ENCODE results near the gene KIFC1.
A peak's percentile ranks its signal among the peaks of the same experiment; 100 is the strongest.

KIFC1 gene

DNA sequence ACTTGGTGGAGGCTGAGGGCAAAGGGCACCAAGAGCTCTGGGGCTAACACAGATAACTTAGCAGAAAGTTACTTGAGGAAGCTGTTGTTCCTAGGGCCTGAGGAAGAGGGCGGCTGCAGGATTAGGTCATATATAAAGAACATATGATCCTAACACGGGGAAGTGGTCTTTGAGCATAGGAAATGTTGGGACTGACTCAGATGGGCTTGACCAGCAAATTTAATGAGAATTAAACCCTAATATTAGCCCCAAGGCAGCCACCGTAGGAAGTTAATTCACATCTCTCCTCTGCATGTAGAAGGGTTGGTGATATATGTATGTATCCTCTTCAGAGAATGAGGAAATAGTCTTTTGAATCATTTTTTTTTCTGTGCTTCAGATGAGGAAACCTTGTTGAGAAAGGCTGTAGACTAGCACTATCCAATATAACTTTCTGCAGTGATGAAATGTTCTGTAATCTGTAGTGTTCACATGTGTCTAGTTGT is 53.5 kb downstream of the KIFC1 start:
- DNase-seq, result no peak

DNA sequence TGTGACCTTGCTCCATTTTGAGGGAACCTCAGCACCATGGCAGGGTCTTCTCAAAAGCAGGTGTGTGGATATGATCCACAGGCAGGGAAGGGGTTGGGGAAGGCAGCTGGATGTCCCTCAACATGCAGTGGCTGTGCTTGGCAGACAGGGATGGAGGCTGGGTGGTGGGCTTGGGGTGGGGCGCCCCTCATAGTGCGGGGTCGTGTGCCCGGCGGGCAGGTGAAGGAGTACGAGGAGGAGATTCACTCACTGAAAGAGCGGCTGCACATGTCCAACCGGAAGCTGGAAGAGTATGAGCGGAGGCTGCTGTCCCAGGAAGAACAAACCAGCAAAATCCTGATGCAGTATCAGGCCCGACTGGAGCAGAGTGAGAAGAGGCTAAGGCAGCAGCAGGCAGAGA is 54.7 kb downstream of the KIFC1 start:
- DNase-seq, result no peak

DNA sequence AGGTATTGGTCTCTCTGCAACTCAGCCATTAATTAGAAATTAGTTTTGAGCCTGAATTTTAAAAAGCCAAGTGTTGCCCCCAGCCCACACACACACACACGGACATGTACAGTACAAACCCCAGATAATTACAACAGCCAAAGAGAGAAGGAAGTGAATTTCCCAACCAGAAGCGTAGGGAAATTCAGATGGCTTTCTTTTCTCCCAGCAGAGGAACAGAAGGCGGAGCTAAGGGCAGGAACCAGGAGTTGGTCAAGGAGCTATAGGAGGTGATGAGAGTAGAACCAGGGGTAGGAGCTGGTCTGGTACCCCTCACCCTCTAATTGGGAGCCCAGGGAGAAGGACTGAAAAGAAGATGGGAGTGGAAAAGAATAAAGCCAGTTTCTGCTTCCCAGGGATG is 58.8 kb downstream of the KIFC1 start:
- no peak for DNase-seq

DNA sequence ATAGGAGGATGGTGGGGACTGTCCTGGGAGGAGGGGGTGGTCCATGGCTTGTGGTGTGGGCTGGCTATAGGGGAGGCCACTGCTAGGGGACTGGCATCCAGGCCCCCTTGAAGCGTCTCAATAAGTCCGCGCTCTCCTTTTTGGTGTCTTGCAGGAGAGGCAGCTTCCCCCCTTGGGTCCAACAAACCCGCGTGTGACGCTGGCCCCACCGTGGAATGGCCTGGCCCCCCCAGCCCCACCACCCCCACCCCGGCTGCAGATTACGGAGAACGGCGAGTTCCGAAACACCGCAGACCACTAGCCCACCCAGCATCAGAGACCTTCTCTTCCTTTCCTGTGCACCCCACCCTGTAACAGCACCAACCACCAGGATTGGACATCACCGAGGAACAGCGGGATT is 60.0 kb downstream of the KIFC1 start:
- no peak for DNase-seq

DNA sequence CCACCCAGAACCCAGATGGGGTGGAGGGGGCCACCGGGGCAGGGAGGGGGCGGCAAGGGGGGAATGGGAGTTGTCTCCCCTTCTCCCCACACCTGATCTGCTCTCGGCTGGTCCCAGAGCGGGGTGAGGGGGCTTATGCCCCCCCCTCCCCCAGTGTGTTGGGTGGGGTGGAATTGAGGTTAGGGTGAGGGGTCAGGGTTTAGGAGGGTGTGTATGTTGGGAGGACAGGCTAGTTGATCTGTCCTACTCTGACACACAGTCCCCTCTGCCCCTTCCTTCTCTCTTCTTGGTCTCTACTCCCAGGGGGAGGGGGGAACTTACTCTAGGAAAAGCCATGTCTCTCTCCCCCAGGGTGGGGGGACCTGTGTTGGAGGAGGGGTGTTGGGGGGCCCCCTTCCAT is 60.9 kb downstream of the KIFC1 start:
- no peak for DNase-seq

DNA sequence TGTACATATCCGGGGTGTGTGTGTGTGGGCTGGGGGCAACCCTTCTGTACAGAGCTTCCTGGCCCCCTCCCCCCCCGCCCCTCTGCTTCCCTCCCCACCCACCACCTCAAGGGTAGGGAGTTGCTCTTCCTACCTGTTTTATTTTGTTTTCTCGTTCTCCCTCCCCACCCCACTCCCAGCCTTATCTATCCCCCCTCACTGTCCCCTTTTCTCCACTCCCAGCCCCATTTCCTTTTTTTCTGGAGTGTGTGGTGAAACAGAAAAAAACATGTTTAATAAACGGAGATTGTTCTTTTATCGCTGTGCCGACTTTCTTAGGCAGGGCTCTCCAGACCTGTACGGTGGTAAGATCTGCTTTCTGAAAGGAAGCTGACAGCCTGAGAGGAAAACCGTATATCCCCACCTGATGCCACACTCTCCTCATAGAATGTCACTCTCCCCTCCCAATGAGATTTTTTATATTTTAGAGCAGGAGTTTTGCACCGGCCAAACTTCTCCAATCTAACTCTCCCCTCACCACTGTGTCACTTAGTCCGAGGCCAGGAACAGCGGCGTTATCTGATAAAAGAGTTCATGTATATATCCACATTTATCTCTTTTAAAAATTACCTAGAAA is 61.9 kb downstream of the KIFC1 start:
- no peak for DNase-seq

DNA sequence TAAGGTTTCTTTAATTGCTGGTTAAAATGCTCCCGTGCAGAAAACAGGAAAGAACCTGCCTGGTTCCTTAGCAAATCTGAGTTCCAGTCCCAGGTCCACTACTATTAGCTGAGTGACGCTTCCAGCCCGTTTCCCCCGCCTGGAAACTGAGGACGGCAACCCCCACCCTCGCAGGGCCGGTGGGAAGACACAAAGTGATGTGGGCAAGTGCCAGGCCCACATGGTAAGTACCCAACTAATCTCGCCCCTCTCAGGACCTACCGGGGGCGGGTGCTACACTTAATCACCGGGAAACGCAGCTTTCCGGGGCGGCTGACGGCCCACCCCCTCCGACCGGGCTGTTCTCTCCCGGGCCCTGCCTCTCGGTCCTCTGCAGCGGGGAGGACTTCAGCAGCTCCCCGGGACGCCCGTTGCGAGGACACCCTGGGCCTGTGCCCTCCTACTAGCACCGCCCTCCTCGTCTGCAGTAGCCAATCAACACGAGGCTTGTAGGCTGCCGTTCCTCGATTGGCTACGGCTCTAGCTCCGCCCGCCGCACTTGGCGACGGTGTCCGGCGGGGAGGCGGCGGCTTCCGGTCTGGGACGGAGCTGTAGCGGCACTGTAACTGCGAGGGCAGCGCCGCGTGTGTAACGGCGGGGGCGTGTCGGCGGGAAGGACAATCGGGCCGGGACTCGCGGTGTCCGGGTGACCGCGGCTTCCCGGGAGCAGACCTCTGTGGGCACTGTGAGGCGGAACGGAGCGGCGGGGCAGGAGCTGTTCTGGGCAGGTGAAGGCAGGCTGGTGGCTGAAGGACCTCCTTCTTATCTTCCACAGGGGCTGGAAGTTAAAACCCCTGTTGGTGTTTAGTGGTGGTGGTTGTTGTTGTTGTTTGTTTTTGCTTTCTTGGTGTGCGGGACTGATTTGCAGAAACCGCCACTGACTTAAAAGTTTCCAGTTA is 62.7 kb downstream of the KIFC1 start, which contains the start of gene ZBTB9:
TSS of gene ZBTB9 (plus strand) at position 568 of the 938 bp plus-strand sequence. CDS start 525 bp downstream, outside the sequence.
- peak; percentile 87 for DNase-seq

DNA sequence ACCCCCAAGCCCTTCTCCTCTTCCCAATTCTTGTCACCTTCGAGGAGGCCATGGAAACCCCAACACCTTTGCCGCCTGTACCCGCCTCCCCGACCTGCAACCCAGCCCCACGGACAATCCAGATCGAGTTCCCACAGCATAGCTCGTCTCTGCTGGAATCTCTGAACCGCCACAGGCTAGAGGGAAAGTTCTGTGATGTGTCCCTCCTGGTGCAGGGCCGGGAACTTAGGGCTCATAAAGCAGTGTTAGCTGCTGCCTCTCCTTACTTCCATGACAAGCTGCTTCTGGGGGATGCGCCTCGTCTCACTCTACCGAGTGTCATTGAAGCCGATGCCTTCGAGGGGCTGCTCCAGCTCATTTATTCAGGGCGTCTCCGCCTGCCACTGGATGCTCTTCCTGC is 63.4 kb downstream of the KIFC1 start:
- DNase-seq, result no peak

DNA sequence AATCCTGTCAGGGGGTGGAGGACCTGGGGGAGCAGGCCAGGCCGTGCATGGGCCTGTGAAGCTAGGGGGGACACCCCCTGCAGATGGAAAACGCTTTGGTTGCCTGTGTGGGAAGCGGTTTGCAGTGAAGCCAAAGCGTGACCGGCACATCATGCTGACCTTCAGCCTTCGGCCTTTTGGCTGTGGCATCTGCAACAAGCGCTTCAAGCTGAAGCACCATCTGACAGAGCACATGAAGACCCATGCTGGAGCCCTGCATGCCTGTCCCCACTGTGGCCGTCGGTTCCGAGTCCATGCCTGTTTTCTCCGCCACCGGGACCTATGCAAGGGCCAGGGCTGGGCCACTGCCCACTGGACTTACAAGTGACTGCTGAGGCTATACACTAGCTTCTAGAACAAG is 64.5 kb downstream of the KIFC1 start:
- DNase-seq, result no peak

DNA sequence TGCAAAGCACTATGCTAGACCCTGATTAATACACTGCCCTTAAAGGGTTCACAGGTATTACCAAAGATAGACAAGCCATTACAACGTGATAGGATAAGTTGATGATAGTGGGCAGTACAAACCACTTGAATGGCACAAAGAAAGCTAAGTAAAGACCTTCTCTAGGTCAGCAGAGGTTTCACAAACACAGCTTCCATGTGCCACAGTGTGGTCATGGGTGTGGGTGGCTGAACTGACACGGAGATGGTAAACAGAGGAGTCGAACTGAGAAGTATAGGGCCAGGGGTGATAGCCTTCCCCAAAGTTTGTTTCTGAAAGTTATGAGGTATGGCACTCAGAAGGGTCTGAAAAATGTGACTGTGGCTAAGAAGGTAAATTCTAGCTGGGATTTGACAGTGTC is 67.1 kb downstream of the KIFC1 start:
- no peak for DNase-seq

DNA sequence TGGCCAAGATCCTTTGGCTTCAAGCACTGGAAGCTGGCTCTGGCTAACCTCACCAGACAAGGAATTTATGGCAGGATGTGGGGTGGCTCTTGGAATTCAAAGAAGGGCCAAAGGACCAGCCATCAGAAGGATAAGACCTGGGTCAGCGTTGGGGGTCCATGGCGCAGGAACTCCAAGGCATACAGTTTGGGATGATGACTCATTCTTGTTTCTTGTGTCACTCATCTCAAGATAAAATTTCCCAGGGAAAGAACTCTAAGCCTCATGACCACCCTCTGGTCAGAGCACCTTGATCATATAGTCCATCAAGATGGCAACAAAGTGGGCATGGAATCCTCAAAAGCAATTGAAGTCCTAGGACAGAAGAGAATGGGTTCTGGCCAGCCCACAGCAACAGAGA is 67.6 kb downstream of the KIFC1 start:
- no peak for DNase-seq
